Cortex of kidney (tissue), 1 donor: Measurements from ENCODE around the gene LRP4.

Source experiments
- DNase-seq: peaks from one replicate; lab custom pipeline; 2025; lab: John Stamatoyannopoulos, UW

LRP4 gene

GRCh38 chr11:46918788-46919513 is 601 bp upstream of the LRP4 start:
- DNase-seq = no peak

- DNase-seq = no peak
Observed at GRCh38 chr11:46917762-46918082, 628 bp downstream of the LRP4 start.

DNA sequence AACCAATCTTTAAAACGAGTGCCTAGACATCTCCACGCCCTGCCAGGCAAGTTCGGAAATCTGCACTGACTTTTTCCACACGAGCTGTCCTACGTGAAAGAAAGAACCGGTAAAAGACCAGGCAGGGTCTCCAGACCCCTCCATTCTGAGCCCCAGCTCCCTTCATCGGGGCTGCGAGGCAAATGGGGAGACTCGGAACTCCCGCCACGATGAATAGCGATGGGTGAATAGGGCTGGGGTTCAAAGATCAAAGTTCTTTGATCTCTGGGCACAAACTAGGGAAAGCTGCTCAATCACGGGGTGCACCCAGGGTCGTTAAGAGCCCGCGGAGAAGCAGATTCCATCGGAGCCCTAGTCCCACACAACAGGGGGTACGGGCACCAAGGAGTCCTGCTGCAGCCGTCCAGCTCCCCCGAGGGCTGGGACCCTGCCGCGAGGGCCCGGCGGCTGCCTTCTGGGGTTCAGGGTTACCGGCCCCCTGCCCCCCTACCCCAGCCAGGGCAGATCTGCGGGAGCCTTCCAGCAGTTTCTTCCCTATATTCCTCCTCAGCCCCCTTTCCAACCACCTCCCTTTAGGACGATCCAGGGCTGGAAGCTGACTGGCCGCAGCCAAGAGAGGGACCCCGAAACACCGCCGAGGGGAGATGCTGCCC is 1.1 kb downstream of the LRP4 start:
- no peak for DNase-seq

GRCh38 chr11:46916286-46917108 is 1.9 kb downstream of the LRP4 start:
- no peak for DNase-seq

- DNase-seq = no peak
Observed at GRCh38 chr11:46914910-46915309, 3.4 kb downstream of the LRP4 start.

DNA sequence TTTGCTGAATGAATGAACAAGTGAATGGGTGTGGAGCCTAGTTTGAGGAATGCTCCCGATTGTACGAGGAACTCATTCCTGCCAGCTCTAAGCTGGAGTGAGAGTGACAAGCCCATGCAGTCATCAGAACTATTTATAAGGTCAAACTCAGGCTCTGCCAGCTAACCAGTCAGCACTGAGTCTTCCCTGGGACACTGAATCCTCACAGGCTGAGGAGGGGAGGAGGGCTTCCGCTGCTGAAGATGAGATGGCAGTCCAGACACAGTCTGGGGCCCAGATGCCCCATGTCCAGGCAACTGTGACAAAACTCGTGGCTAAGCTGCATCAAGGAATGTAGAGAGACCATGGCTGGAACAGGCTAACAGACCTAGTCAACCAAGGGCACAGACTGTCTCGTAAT is 4.0 kb downstream of the LRP4 start:
- no peak for DNase-seq

DNA sequence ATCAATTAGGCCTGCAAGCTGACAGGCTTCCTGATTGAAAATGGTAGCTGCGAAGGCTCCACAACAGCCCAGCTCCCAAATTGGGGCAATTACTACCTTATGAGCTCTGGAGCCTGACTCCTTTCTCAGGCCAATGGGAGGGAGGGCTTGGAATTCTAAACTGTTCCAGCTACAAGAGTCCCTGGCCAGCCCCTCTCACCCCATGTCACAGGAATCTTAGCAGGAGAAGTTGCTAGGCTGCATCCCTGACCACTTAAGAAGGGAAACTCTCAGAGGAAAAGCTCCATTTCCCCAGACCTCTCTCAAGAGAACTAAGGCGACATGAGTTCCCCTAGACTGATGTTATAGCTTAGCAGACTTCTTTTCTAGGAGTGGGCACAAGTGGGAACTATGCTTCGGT is 4.9 kb downstream of the LRP4 start:
- DNase-seq = no peak

- DNase-seq = no peak
Observed at GRCh38 chr11:46912526-46913150, 5.7 kb downstream of the LRP4 start.

DNA sequence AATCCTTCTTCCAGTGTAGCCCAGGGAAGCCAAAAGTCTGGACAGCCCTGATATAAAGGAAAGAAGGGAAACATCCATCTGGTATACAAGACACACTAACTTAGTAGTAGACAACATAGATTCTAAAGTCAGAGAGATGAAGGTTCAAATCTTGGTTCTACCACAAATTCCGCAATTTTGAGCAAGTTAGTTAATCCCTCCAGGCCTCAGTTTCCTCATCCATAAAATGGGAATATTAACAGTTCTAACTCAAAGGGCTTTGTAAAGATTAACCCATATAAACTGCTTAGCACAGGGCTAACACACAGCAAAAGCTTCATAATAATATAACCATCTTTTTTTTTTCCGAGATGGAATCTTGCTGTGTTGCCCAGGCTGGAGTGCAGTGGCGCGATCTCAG is 10.7 kb downstream of the LRP4 start:
- DNase-seq = no peak

DNA sequence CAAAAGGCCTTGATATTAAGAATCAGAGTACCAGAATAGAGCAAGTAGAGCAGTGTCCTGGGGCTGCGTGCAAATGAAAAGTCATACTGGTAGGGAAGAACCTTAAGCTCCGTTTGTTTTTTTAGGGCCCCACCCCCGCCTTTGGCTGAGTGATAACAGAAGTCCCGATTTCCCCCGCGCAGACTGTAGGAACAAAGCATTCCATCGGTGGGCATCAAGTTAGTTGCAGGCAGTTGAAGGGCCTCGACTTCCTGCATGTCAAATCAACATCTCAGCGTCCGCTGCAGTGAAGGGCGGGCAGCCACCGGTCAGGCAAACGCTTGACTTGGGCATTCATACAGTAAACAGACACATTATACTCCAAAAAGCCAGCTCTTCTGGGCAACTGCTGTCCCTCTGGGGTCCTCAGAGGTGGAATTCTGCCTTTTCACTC is 11.7 kb downstream of the LRP4 start:
- DNase-seq = no peak

- DNase-seq = no peak
Observed at GRCh38 chr11:46905806-46906205, 12.5 kb downstream of the LRP4 start.

DNA sequence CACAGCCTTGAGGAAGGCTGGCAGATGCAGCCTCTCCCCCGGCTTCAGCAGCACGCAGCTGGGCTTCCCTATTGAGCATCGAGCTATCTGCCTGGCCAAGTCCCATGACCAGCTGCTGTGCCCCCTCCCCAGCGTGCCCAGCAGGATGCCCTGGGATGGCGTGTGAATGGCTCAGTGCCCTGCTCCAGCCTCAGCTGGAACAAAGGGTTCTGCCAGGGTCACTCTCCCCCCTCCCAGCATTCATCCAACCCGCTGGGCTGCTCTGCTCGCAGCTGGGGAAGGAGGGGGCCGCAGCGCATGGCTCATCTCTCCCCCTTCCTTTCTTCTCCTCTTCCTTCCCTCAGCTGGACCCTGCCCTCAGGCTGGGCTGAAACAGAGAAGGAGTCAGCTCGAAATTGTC is 14.5 kb downstream of the LRP4 start:
- DNase-seq = no peak

DNA sequence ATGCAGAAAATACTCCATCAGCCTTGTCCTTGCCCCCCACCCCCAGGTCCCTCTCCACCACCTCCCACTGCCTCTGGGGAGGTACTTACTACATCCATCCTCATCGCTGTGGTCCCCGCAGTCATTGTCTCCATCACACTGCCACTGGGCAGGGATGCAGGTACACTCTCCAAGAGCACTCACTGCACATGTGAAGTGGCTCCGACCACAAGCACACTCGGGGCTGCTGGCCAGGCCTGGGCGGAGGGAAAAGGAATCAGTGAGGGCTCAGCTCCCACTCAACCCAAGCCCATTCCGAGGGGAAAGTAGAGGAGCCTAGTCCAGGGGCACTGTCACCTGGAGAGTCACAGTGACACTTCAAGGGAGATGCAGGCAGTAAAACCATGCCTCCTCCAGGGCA is 15.7 kb downstream of the LRP4 start:
- DNase-seq = no peak

- no peak for DNase-seq
Observed at GRCh38 chr11:46901156-46901555, 17.2 kb downstream of the LRP4 start.

DNA sequence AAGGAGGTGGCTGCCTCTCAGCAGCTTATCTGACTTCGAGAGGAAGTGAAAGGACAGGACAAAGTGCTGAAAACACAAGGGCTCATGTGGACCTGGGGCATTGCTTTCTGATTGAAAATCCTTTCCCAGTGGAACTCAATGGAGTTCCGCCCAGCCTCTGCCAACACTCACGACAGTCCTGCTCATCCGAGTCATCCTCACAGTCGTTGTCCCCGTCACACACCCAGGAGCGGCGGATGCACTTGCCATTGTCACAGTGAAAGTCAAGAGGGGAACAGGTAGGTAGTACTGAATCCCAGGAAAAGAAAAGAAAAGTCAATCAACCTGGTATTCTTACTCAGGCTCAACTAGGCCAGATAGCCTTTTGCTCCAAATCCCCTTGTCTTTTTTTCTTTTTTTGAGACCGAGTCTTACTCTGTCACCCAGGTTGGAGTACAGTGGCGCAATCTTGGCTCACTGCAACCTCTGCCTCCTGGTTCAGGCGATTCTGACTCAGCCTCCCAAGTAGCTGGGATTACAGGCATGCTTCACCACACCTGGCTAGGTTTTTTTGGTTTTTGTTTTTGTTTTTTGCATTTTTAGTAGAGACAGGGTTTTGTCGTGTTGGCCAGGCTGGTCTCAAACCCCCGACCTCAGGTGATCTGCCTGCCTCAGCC is 18.1 kb downstream of the LRP4 start:
- no peak for DNase-seq

- DNase-seq = no peak
Observed at GRCh38 chr11:46899501-46900025, 18.8 kb downstream of the LRP4 start.

GRCh38 chr11:46898396-46899095 is 19.8 kb downstream of the LRP4 start:
- DNase-seq = no peak

DNA sequence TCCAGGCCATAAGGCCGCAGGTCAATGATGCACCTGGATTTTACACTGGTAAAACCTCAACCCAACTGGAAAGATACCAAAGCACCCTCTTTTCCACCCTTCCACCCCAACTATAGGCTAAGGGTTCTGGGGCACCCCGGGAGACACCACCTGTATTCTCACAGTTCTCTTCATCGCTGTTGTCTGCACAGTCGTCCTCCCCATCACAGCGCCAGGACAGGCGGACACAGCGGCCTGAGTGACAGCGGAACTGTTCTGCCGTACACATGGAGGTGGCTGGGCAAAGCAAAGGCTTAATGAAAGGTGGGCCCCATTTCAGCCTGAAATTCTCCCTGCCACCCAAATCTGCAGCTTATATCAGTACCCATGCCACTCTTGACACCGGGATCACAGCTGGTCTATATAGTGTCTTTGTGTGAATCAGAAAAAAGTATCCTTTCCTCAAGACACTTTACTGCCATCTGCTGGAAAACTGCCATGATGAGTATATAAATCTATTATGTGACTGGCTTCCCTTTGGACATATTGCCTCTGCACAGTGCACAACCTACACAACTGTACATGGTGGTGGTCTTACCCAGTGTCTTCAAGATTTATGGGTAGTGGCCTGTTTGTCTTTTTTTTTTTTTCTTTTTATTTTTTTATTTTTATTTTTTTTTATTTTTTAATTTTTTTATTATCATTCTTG is 21.5 kb downstream of the LRP4 start:
- DNase-seq = no peak

DNA sequence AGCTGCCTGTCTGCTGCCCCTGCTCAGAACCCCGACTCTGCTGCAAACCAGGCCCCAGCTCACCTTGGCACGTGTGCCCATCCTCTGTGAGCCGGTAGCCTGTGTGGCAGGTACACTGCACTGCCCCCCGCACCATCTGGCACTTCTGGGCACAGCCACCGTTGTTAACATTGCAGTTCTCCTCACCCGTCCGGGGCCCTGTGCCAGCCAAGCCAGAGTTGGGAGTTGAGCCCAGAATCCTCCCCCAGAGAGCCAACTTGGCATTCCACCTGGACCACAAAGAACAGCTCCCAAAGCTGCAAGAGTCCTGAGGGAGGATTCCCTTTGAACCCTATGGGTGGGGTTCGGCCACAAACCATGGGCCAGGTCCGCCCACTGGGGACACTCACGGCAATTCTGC is 22.5 kb downstream of the LRP4 start:
- no peak for DNase-seq

DNA sequence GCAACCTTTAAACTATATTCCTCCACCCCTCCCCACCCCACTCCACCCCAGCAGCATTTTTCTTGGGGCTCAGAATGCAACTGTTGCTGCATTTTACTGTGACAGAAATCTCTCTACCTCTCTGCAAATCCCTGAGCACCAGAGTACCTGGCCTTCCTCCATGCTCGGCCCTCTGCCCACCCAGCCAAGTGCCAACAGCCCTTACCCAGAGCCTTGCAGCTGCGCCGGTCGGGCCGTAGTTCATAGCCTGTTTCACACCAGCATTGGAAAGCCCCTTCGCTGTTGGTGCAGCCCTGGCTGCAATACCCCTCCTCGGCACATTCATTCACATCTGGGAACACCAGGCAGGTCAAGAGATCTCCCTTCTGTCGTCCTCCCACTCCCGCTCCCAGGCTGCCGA is 23.4 kb downstream of the LRP4 start:
- DNase-seq = no peak

GRCh38 chr11:46894506-46894905 is 23.8 kb downstream of the LRP4 start:
- DNase-seq = no peak
